Endothelial cell of umbilical vein (primary cell): Measurements from ENCODE around the gene TDRD10.

ENCODE experiments used
- CTCF ChIP-seq, 2 donors: IDR thresholded peaks; 1 replicate in 1 of 2; 2 replicates in 1 of 2; pipeline ENCODE4 v1.5.1; 2011; ENCODE audit warnings: low read length in 2 of 2, mild to moderate bottlenecking in 2 of 2, moderate library complexity in 2 of 2, control low read depth in 1 of 2, inconsistent platforms in 1 of 2, low read depth in 1 of 2; ENCODE audit not compliant: insufficient read depth in 1 of 2; ENCODE audit errors: extremely low read depth in 1 of 2
- EZH2 ChIP-seq: IDR thresholded peaks from 2 replicates; pipeline ENCODE4 v1.6.1; 2012; ENCODE audit warnings: borderline replicate concordance, low read depth, mild to moderate bottlenecking, moderate library complexity, low read length, inconsistent platforms; ENCODE audit not compliant: severe bottlenecking
- MYC ChIP-seq: IDR thresholded peaks from one replicate; pipeline ENCODE4 v1.6.1; 2011; ENCODE audit warnings: mild to moderate bottlenecking, low read depth, low read length
- POLR2A ChIP-seq: IDR thresholded peaks from 2 replicates; pipeline ENCODE4 v1.6.1; 2012; ENCODE audit warnings: low read depth, mild to moderate bottlenecking, control low read depth, low read length

GRCh38 chr1:154456631-154457030, 45.4 kb upstream of the TDRD10 start:
- TF ChIP-seq POLR2A (no peak), MYC (no peak), EZH2 (no peak), CTCF (IDR thresholded peaks at IDR 0.05; ENCODE audit: extremely low read depth in 1 of 2, insufficient read depth in 1 of 2, low read depth in 1 of 2, low read length in 2 of 2) (no peak)
